Stimulated activated CD8-positive, alpha-beta memory T cell treated with anti-CD3 and anti-CD28 coated beads, Interleukin-4, amount 100 ng/mL, for 48 hours (primary cell): Measurements from ENCODE around the gene KIF21B.
"Not testable (repeated sequence)": the region's sequence is repeated elsewhere in the genome, so short reads cannot be mapped to it uniquely, and the experiment has no call there.

ENCODE experiments used
- DNase-seq: peaks from one replicate; pipeline ENCODE4 v3.0.0-alpha.2; 2020

Gene KIF21B

DNA sequence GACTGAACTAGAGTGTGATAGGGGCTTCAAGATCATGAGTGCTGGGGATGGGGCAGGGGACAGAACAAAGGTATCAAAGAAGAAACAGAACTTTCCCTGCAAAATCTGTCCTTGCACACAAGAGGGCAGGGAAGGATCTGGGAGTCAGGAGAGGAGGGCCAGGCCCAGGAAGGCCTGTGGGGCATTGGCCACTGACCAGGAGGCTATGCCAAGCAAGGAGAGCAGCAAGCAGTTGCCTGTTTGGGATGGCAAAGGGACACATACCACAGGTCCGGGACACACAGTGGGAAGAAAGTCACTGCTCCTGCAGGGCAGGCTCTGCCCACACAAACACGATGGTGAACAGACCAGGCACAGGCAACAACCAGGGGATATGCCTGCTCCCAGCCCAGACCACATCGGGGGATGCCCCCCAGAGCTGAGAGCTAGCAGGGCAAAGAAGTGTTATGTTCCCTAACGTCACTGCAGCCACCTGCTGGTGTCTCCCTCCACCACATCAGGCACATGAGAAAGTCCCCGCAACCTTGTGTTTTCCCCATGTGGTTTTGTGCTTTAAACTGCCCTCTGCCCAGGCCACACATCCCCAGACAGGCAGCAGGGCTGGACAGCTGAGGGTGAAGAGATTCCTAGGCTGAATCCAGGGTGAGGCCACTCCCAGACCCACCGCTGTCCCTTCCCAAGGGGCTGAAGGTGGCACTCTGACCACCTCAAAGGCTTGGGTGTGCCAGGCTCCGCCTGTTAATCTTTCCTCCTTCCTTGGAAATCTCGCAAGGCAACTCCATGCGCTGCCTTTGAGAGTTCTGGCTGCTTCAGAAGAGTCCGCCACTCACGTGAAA is 53.6 kb downstream of the KIF21B start:
- peak; percentile 45 for DNase-seq

- no peak for DNase-seq
These were observed 54.8 kb downstream of the KIF21B start for GRCh38 chr1:200968469-200969410.

- DNase-seq = no peak
These were observed 55.6 kb downstream of the KIF21B start for GRCh38 chr1:200967693-200968468.

DNA sequence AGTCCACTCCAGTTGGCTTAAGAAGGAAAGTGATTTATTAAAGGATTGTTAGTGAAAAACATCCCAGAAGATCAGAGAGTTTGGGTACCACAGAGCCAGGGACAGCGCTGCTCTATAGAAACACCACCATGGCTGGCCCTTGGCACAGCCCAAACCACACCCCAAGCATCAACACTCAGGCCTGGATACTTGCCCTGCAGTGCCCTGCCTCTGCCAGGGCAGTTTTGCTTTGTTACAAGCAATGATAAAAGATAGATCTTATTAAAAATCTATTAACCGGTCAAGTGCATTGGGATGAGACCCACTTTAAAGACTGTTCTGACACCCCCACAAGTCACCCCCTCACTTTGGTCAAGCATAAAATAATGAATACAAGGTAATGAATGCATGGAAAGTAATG is 56.6 kb downstream of the KIF21B start:
- DNase-seq = no peak

DNA sequence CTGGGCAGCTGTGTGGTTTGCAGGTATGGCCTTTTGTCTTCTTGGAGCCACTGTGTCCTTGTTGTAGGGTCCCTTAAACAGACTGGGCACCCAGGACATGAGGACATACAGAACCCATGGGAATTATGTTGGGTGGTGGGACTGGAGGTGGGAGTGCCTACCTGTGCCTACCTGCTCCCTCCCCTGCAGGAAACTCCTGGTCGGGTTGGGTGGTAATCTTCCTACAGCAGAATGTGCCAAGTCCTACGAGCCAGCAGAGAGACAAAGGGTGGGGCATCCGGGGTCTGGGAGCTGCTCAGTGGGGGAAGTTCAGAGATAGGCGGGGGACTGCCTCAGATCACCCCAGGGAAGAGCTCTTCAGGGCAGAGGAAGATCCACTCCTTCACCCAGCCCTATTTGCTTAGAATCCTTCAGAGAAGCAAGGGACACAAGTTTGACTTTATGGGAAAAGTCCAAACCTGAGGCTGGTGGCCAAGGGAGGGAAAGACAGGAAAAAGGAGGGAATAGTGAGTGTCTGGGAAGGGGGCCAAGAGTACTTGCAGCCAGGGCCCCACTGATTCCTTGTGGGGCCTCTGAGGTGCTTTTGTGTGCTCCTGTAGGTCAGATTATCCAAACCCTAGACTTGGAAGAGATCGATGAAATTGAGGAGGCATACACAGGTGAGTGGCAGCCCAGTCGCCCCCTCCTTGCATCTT is 58.3 kb downstream of the KIF21B start:
- no peak for DNase-seq

DNA sequence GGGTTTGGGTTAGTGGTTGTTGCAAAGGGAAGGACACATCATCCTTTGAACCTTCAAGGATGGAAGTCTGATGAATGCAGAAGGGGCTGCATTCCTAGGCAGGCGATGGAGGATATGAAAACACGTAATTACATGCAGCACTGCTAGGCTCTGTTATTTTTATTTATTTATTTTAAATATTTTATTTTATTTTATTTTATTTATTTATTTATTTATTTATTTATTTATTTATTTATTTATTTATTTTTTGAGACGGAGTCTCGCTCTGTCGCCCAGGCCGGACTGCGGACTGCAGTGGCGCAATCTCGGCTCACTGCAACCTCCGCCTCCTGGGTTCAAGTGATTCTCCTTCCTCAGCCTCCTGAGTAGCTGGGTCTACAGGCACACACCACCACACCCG is 59.6 kb downstream of the KIF21B start:
- not testable (repeated sequence) for DNase-seq

GRCh38 chr1:200963076-200963475 is 60.4 kb downstream of the KIF21B start:
- no peak for DNase-seq

DNA sequence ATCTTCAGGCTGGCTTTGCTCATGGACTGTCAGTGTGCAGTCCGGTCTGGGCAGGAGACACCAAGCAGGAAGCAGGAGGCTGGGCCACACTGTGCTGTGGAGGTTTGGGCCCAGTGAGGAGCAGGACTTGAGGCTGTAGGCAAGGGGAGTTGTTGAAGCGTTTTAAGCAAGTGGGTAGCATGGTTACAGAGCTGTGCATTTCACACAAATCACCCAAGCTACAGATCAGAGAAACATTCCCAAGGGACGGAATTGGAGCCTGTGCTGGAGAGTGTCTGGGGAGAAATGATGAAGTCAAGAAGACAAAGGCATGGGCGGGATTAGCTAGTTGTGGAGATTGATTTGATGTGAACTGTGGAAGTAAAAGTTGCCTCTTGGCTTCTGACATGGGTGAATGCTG is 60.9 kb downstream of the KIF21B start:
- no peak for DNase-seq

- DNase-seq = not testable (repeated sequence)
These were observed 61.4 kb downstream of the KIF21B start for GRCh38 chr1:200962151-200962550.

DNA sequence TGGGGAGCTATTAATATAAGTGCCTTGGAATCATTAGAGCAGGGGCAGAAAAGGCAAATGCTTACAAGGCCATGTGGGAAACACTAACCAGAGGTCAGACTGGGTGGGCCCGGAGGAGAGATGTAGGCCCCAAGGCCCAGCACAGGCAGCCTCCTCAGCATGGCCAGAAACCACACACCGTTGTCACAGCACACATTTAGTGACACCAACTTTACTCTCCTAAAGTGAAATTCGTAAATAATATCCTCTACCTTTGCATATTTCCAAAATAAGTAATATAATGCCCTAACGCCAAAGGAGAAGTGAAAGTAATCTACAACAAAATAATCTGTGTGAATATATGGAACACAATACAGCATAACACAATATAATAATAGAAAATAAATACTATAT is 62.6 kb downstream of the KIF21B start:
- DNase-seq = no peak

- no peak for DNase-seq
These were observed 63.1 kb downstream of the KIF21B start for GRCh38 chr1:200960236-200960947.

DNA sequence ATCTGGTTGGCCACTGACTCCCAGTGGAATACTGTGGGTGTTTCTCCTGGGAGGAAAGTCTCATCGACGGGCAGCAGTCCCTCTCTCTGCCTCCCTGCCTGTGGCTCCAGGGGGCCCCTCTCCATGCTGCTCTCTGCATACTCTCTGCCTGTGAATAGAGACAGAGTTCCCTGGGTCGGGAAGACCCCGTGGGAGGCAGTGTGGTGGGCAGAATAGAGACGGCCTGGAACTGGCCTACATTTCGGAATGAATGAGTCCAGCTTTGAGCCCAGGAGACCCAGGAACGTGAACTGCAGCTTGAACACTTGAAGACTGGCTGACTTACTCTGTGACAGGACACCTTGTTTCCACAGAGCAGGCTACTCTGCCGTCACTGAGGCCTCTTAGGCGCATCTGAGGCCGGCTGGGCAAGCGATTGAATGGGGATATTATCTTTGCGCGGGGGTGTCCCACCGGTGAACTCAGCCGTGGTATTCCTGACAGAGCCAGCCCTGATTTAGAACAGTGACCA is 64.0 kb downstream of the KIF21B start:
- DNase-seq = no peak

DNA sequence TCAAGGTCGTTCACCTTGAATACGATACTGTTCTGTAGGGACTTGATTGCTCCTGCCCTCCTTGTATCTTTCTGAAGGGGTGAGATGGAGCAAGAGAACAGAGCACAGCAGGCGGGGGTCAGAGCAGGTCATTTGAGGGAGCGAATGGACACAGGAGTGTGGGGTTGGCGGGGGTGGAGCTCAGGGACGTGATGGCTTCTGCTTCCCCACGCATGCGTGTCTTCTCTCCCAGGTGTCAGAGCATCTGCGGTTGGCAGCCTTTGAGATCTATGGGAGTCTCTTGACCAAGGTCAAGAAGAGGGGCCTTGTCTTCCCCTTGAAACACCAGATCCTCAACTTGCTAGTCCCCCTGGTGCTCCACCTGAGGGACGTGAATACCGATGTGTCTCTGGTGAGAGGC is 64.9 kb downstream of the KIF21B start:
- DNase-seq = no peak

DNA sequence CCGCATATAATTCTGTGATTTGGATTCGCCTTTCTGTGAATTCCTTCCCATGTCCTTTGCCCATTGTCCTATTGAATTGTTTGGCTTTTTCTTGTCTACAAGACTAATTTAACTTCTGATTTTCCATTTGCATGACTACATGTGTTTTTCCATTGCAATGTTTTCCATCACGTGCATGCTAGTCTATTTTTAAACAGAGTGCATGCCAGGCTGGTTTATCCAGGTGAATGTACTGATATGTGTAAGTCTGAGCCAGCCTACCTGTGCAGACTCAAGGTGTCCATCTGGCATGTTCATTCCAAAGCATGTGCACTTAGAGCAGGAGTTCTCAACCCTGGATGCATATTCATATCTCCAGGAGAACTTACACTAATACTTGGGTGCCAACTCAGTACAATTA is 69.1 kb downstream of the KIF21B start:
- no peak for DNase-seq

GRCh38 chr1:200951016-200951415 is 72.5 kb downstream of the KIF21B start:
- DNase-seq = no peak

GRCh38 chr1:200949626-200950025 is 73.9 kb downstream of the KIF21B start:
- no peak for DNase-seq

DNA sequence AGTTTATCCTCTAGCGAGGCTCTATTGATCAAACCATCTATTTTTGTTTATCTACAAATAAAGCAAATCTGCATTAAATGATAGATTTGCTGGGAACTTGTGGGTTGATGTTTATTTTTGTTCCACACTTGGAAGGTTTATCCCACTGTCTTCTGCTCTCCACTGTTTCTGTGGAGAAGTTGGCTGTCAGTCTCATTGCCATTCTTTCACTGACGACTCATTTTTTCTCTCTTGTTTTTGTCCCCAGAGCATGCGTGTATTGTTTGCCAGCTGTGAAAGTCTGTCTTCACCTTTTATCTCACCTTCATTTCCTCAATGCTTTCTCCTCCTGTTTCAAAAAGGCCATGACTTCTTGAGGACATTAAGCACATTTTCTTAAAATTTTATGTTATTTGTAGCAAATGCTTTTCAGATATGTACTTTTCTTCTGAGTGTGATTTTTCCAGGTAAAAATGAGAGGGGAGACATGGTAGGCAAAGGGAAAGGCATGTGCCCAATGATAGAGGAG is 76.4 kb downstream of the KIF21B start:
- no peak for DNase-seq

DNA sequence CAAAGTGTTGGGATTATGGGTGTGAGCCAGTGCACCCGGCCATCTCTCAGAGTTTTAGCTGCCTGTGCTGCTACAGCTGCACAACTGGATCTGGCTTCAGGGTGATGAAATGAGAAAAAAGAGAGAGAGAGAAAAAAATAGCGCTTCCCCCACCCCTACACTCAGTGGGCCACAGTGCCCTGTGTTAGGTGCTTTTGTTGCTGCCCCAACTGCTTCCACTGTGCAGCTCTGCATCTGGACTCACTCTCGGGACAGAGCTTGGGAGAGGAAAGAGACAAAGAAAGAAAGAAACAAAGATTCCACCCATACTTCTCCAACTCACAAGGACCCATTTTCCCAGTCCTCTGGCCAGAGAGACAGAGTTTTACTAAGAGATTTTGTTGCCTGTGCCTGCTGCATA is 78.4 kb downstream of the KIF21B start:
- DNase-seq = no peak

- no peak for DNase-seq
These were observed 84.6 kb downstream of the KIF21B start for GRCh38 chr1:200938955-200939354.

DNA sequence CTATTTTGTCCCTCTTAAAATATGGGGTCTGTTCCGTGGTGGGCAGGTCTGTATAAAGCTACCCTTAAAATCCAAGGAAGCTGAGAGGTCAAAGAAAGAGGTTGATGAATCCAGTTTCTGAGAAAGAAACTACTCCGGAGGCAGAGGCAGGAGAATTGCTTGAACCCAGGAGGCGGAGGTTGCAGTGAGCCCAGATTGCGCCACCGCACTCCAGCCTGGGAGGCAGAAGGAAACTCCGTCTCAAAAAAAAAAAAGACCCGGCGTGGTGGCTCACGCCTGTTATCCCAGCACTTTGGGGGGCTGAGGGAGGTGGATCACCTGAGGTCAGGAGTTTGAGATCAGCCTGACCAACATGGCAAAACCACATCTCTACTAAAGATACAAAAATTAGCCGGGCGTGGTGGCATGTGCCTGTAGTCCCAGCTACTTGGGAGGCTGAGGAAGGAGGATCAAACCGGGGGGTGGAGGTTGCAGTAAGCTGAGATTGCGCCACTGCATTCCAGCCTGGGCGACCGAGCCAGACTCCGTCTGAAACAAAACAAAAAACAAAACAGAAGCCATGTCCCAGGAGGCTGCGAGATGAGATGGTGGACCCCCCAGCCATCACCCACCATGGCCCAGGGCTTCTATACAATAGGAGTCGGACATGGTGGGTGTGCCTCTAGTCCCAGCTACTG is 88.1 kb downstream of the KIF21B start:
- not testable (repeated sequence) for DNase-seq
